Astrocyte (in vitro differentiated cells and primary cell): ENCODE measurements around the gene TCIRG1.

Experiments
- EZH2 ChIP-seq: IDR thresholded peaks from 2 replicates; pipeline ENCODE4 v1.6.1; 2012; ENCODE audit warnings: mild to moderate bottlenecking, low read length, inconsistent platforms; ENCODE audit not compliant: insufficient read depth
- TF ChIP-seq, protein P1 (sequence below): IDR thresholded peaks from 2 replicates; pipeline ENCODE4 v1.5.1; 2011; ENCODE audit warnings: low read depth, mild to moderate bottlenecking, inconsistent platforms, low read length, moderate library complexity; ENCODE audit not compliant: insufficient read depth

GRCh38 chr11:68008381-68009337 is 30.2 kb upstream of the TCIRG1 start:
- TF ChIP-seq, protein P1, sequence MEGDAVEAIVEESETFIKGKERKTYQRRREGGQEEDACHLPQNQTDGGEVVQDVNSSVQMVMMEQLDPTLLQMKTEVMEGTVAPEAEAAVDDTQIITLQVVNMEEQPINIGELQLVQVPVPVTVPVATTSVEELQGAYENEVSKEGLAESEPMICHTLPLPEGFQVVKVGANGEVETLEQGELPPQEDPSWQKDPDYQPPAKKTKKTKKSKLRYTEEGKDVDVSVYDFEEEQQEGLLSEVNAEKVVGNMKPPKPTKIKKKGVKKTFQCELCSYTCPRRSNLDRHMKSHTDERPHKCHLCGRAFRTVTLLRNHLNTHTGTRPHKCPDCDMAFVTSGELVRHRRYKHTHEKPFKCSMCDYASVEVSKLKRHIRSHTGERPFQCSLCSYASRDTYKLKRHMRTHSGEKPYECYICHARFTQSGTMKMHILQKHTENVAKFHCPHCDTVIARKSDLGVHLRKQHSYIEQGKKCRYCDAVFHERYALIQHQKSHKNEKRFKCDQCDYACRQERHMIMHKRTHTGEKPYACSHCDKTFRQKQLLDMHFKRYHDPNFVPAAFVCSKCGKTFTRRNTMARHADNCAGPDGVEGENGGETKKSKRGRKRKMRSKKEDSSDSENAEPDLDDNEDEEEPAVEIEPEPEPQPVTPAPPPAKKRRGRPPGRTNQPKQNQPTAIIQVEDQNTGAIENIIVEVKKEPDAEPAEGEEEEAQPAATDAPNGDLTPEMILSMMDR: no peak
- TF ChIP-seq EZH2: no peak
